ENCODE data around the gene RABGAP1L. TPM values are rescaled to one million over a fixed set of nuclear protein-coding genes. Genes with fewer than 3 reads are reported as not detected.

The RABGAP1L gene
- total RNA-seq, 1 experiment from 2014 or later, result 76.9 TPM

- TF ChIP-seq ARID4B (CRISPR knock-in tag; IDR thresholded peaks at IDR 0.05; ENCODE audit: borderline replicate concordance) (no peak), EMX1 (CRISPR knock-in tag; IDR thresholded peaks at IDR 0.05) (no peak), TCF7 (CRISPR knock-in tag; IDR thresholded peaks at IDR 0.05; ENCODE audit: low read depth) (no peak), ZSCAN18 (CRISPR knock-in tag; IDR thresholded peaks at IDR 0.05) (no peak), FOXP4 (CRISPR knock-in tag; IDR thresholded peaks at IDR 0.05) (no peak), ETV6 (CRISPR knock-in tag; IDR thresholded peaks at IDR 0.05) (no peak), USF2 (CRISPR knock-in tag; IDR thresholded peaks at IDR 0.05) (no peak), ZBTB21 (CRISPR knock-in tag; IDR thresholded peaks at IDR 0.05; ENCODE audit: borderline replicate concordance) (no peak), ATF1 (CRISPR knock-in tag; IDR thresholded peaks at IDR 0.05) (no peak), ZNF121 (CRISPR knock-in tag; IDR thresholded peaks at IDR 0.05) (no peak), ZNF396 (CRISPR knock-in tag; IDR thresholded peaks at IDR 0.05; ENCODE audit: borderline replicate concordance) (no peak)
Measured at GRCh38 chr1:174242856-174243255, 83.5 kb downstream of the RABGAP1L start (continued).

- ChIA-PET CTCF (no interaction called here), POLR2A (no interaction called here)
- Mint-ChIP-seq H3K4me1 (peaks cover 12% of the 10 kb centered on the region), H3K27ac (no peak overlapping the region), H3K4me3 (no peak overlapping the region), H3K9me3 (no peaks in the 10 kb centered on the region), H3K27me3 (ENCODE audit: low read depth) (no peaks in the 10 kb centered on the region), H3K36me3 (peaks cover 17% of the 10 kb centered on the region)
- DNase-seq (ENCODE audit: low spot score) (no peak), ATAC-seq (no peak)
- TF ChIP-seq ZNF512 (CRISPR knock-in tag; IDR thresholded peaks at IDR 0.05; ENCODE audit: borderline replicate concordance) (no peak), ZNF423 (CRISPR knock-in tag; IDR thresholded peaks at IDR 0.05) (no peak), ATF1 (CRISPR knock-in tag; IDR thresholded peaks at IDR 0.05) (no peak), HMGXB4 (CRISPR knock-in tag; IDR thresholded peaks at IDR 0.05) (no peak), ERG (CRISPR knock-in tag; IDR thresholded peaks at IDR 0.05) (no peak), NFYB (CRISPR knock-in tag; conservative IDR thresholded peaks at IDR 0.05; ENCODE audit: low read depth) (no peak), ATF3 (CRISPR knock-in tag; conservative IDR thresholded peaks at IDR 0.05) (no peak), NR2C2 (CRISPR knock-in tag; IDR thresholded peaks at IDR 0.05) (no peak), NR1H2 (CRISPR knock-in tag; IDR thresholded peaks at IDR 0.05) (no peak), FOXP1 (CRISPR knock-in tag; IDR thresholded peaks at IDR 0.05; ENCODE audit: borderline replicate concordance) (no peak), JUN (CRISPR knock-in tag; IDR thresholded peaks at IDR 0.05) (no peak), SP1 (CRISPR knock-in tag; conservative IDR thresholded peaks at IDR 0.05) (no peak), ESRRA (CRISPR knock-in tag; IDR thresholded peaks at IDR 0.05; ENCODE audit: borderline replicate concordance) (no peak)
Measured at GRCh38 chr1:174243451-174244000, 84.2 kb downstream of the RABGAP1L start.
